HepG2 (cell line): ENCODE results near the gene HBQ1. TPM values are rescaled to one million over a fixed set of nuclear protein-coding genes. Genes with fewer than 3 reads are reported as not detected.
A peak's percentile ranks its signal among the peaks of the same experiment; 100 is the strongest.

Source experiments
- ARNTL ChIP-seq: sonication (generic); formaldehyde crosslinking; IDR thresholded peaks from 2 replicates; pipeline ENCODE4 v1.4.0; 2020; ENCODE audit warnings: mild to moderate bottlenecking, missing genetic modification reagents
- FOXA3 ChIP-seq: IDR thresholded peaks from 2 replicates; pipeline ENCODE4 v1.6.1; 2016; ENCODE audit warnings: missing genetic modification reagents, missing compliant biosample characterization
- HES4 ChIP-seq: sonication (generic); formaldehyde crosslinking; IDR thresholded peaks from 2 replicates; pipeline ENCODE4 v1.9.0; 2021; ENCODE audit warnings: mild to moderate bottlenecking, missing genetic modification reagents, borderline replicate concordance
- MZF1 ChIP-seq: sonication (generic); formaldehyde crosslinking; IDR thresholded peaks from 2 replicates; pipeline ENCODE4 v1.8.1; 2023; ENCODE audit warnings: mild to moderate bottlenecking, missing genetic modification reagents, borderline replicate concordance
- NCOA2 ChIP-seq: sonication (generic); formaldehyde crosslinking; IDR thresholded peaks from 2 replicates; pipeline ENCODE4 v1.8.0; 2022; ENCODE audit warnings: inconsistent platforms
- NFYB ChIP-seq: sonication (generic); formaldehyde crosslinking; IDR thresholded peaks from 2 replicates; pipeline ENCODE4 v1.4.0; 2020; ENCODE audit warnings: missing genetic modification reagents
- SALL1 ChIP-seq: sonication (generic); formaldehyde crosslinking; IDR thresholded peaks from 2 replicates; pipeline ENCODE4 v1.8.0; 2022; ENCODE audit warnings: mild to moderate bottlenecking, missing genetic modification reagents
- THRA ChIP-seq: sonication (generic); formaldehyde crosslinking; IDR thresholded peaks from 2 replicates; pipeline ENCODE4 v1.4.0; 2020; ENCODE audit warnings: missing genetic modification reagents, borderline replicate concordance
- ZBTB39 ChIP-seq: sonication (generic); formaldehyde crosslinking; IDR thresholded peaks from 2 replicates; pipeline ENCODE4 v1.5.0; 2020; ENCODE audit warnings: missing genetic modification reagents
- ZBTB40 ChIP-seq, 2 experiments: fragments of 450-650 bp in 1 of 2; sonication (generic) in 1 of 2; formaldehyde crosslinking in 1 of 2; IDR thresholded peaks; 2 replicates each; pipeline versions ENCODE4 v1.6.1 to v1.8.0; 2016 to 2022; ENCODE audit warnings: antibody characterized with exemption in 1 of 2, mild to moderate bottlenecking in 1 of 2, missing genetic modification reagents in 1 of 2
- ZBTB7A ChIP-seq: sonication (generic); formaldehyde crosslinking; IDR thresholded peaks from 2 replicates; pipeline ENCODE4 v1.8.0; 2022; ENCODE audit warnings: mild to moderate bottlenecking, missing genetic modification reagents
- ZNF746 ChIP-seq: sonication (generic); formaldehyde crosslinking; IDR thresholded peaks from 2 replicates; pipeline ENCODE4 v1.8.0; 2022; ENCODE audit warnings: mild to moderate bottlenecking, missing genetic modification reagents
- ZNF800 ChIP-seq: sonication (generic); formaldehyde crosslinking; IDR thresholded peaks from 2 replicates; pipeline ENCODE4 v1.4.0; 2020; ENCODE audit warnings: missing genetic modification reagents
- polyA plus RNA-seq, 8 experiments: library from polyadenylated mRNA; depleted of rRNA in 3 of 8; stranded (reverse) in 7 of 8; unstranded in 1 of 8; fragments of >200 nt; fragmentation: Illumina TruSeq in 4 of 8; extraction: Trizol in 4 of 8; gene quantifications; 2 replicates each; pipeline versions ENCODE4 v1.2.1 to v1.2.3, GENCODE V29; 2011 to 2016; ENCODE audit warnings: low read depth in 4 of 8, missing spikeins in 1 of 8, mixed read lengths in 1 of 8; ENCODE audit not compliant: insufficient read depth in 1 of 8
- total RNA-seq, 5 experiments: library from RNA; depleted of rRNA; stranded (reverse); fragments of >200 nt; fragmentation: Illumina TruSeq; extraction: Trizol; gene quantifications; 2 replicates each; pipeline ENCODE4 v1.2.3, GENCODE V29; 2016; ENCODE audit warnings: low read depth in 1 of 5

HBQ1 gene
- total and polyA plus RNA-seq, 2 of the 13 experiments (the other 11 are each of a cell fraction or from before 2014, with no cell fraction given), result 4.9 to 7.4 TPM

GRCh38 chr16:162271-162991, 17.8 kb upstream of the HBQ1 start (continued):
- TF ChIP-seq ZNF800, result no peak
- no peak for TF ChIP-seq ZBTB40 (IDR thresholded peaks at IDR 0.05)
- 0 out of 2 replicates have a peak, but pooled peaks have one; percentile 18 for TF ChIP-seq ZBTB40 (CRISPR knock-in tag; IDR thresholded peaks at IDR 0.05)
- TF ChIP-seq FOXA3 (CRISPR knock-in tag), result 0 out of 2 replicates have a peak, but pooled peaks have one; percentile 18
- no peak for TF ChIP-seq ZBTB39 (CRISPR knock-in tag)
- TF ChIP-seq HES4 (CRISPR knock-in tag), result 0 out of 2 replicates have a peak, but pooled peaks have one; percentile 31
- 0 out of 2 replicates have a peak, but pooled peaks have one; percentile 8 for TF ChIP-seq NCOA2
- peak; percentile 89 for TF ChIP-seq ARNTL (CRISPR knock-in tag)
- peak; percentile 22 for TF ChIP-seq ZBTB7A (CRISPR knock-in tag)
- no peak for TF ChIP-seq MZF1
- peak; percentile 71; the same call in 1 of the 2 replicates for TF ChIP-seq SALL1 (CRISPR knock-in tag)
- TF ChIP-seq THRA (CRISPR knock-in tag), result peak; percentile 64; the same call in 1 of the 2 replicates
- no peak for TF ChIP-seq NFYB (CRISPR knock-in tag)
- no peak for TF ChIP-seq ZNF746
